ENCODE data around the gene KIFAP3. TPM values are rescaled to one million over a fixed set of nuclear protein-coding genes. Genes with fewer than 3 reads are reported as not detected.
A peak's percentile ranks its signal among the peaks of the same experiment; 100 is the strongest.
"Not testable (repeated sequence)": the region's sequence is repeated elsewhere in the genome, so short reads cannot be mapped to it uniquely, and the experiment has no call there.

Gene KIFAP3
- total RNA-seq, 2 donors from 2014 or later = 20.6 to 38.2 TPM

GRCh38 chr1:170003270-170003835, 71.1 kb downstream of the KIFAP3 start:
- DNase-seq; ATAC-seq; intact Hi-C loops (cut with DNase I, micrococcal nuclease): not testable (repeated sequence)

GRCh38 chr1:170001266-170001665, 73.2 kb downstream of the KIFAP3 start:
- no peak for ATAC-seq
- intact Hi-C loops (cut with DNase I, micrococcal nuclease) = no loop called here
- no peak for DNase-seq

GRCh38 chr1:169999761-170000160, 74.7 kb downstream of the KIFAP3 start:
- no peak for DNase-seq
- intact Hi-C loops (cut with DNase I, micrococcal nuclease) = no loop called here
- ATAC-seq = no peak

GRCh38 chr1:169999331-169999741, 75.2 kb downstream of the KIFAP3 start:
- no peak for ATAC-seq
- intact Hi-C loops (cut with DNase I, micrococcal nuclease) = no loop called here
- DNase-seq = no peak

- intact Hi-C loops (cut with DNase I, micrococcal nuclease) = no loop called here
- ATAC-seq (peak; percentile 66), DNase-seq (no peak)
Observed at GRCh38 chr1:169995993-169996392, 78.5 kb downstream of the KIFAP3 start.

GRCh38 chr1:169989246-169989645, 85.2 kb downstream of the KIFAP3 start:
- DNase-seq (no peak), ATAC-seq (peak; percentile 78)
- intact Hi-C loops (cut with DNase I, micrococcal nuclease) = no loop called here

GRCh38 chr1:169985757-169986156, 88.7 kb downstream of the KIFAP3 start:
- no peak for ATAC-seq
- intact Hi-C loops (cut with DNase I, micrococcal nuclease) = no loop called here
- no peak for DNase-seq

GRCh38 chr1:169974067-169974466, 100.4 kb downstream of the KIFAP3 start:
- DNase-seq (no peak), ATAC-seq (no peak)
- intact Hi-C loops (cut with DNase I, micrococcal nuclease) = no loop called here

GRCh38 chr1:169970114-169970513, 104.4 kb downstream of the KIFAP3 start:
- intact Hi-C loops (cut with DNase I, micrococcal nuclease) = no loop called here
- no peak for ATAC-seq
- no peak for DNase-seq

- DNase-seq (no peak), ATAC-seq (no peak)
- intact Hi-C loops (cut with DNase I, micrococcal nuclease) = no loop called here
Observed at GRCh38 chr1:169968174-169968573, 106.3 kb downstream of the KIFAP3 start.

GRCh38 chr1:169964206-169964605, 110.3 kb downstream of the KIFAP3 start:
- no peak for ATAC-seq
- intact Hi-C loops (cut with DNase I, micrococcal nuclease) = no loop called here
- DNase-seq = no peak

- no peak for ATAC-seq
- intact Hi-C loops (cut with DNase I, micrococcal nuclease) = no loop called here
Observed at GRCh38 chr1:169959686-169960085, 114.8 kb downstream of the KIFAP3 start.

GRCh38 chr1:169958987-169959386, 115.5 kb downstream of the KIFAP3 start:
- intact Hi-C loops (cut with DNase I, micrococcal nuclease) = no loop called here
- DNase-seq = no peak
- ATAC-seq = no peak

More at GRCh38 chr1:169959686-169960085, 114.8 kb downstream of the KIFAP3 start:
- no peak for DNase-seq

GRCh38 chr1:169957884-169958283, 116.6 kb downstream of the KIFAP3 start:
- intact Hi-C loops (cut with DNase I, micrococcal nuclease) = no loop called here
- DNase-seq = no peak
- no peak for ATAC-seq

- no peak for ATAC-seq
Observed at GRCh38 chr1:169951108-169951507, 123.4 kb downstream of the KIFAP3 start.

GRCh38 chr1:169949139-169949538, 125.4 kb downstream of the KIFAP3 start:
- ATAC-seq (no peak), DNase-seq (no peak)
- intact Hi-C loops (cut with DNase I, micrococcal nuclease) = no loop called here

More at GRCh38 chr1:169951108-169951507, 123.4 kb downstream of the KIFAP3 start:
- DNase-seq = no peak
- intact Hi-C loops (cut with DNase I, micrococcal nuclease) = no loop called here

GRCh38 chr1:169946206-169946605, 128.3 kb downstream of the KIFAP3 start:
- no peak for DNase-seq
- intact Hi-C loops (cut with DNase I, micrococcal nuclease) = no loop called here
- ATAC-seq = no peak

GRCh38 chr1:169945181-169945580, 129.3 kb downstream of the KIFAP3 start:
- intact Hi-C loops (cut with DNase I, micrococcal nuclease) = no loop called here
- peak in 1 of 2 donors; percentile 3 for DNase-seq
- peak; percentile 27 for ATAC-seq

GRCh38 chr1:169944621-169945020, 129.9 kb downstream of the KIFAP3 start:
- ATAC-seq = no peak
- DNase-seq = no peak
- intact Hi-C loops (cut with DNase I, micrococcal nuclease) = no loop called here

GRCh38 chr1:169943963-169944526, 130.4 kb downstream of the KIFAP3 start:
- no peak for DNase-seq
- intact Hi-C loops (cut with DNase I, micrococcal nuclease) = no loop called here
- no peak for ATAC-seq
